Smooth muscle cell (in vitro differentiated cells): Measurements from ENCODE around the gene NHERF2. TPM values are rescaled to one million over a fixed set of nuclear protein-coding genes. Genes with fewer than 3 reads are reported as not detected.

Experiments
- DNase-seq: peaks from one replicate; lab custom pipeline; 2025; ENCODE audit not compliant: unreplicated experiment; lab: John Stamatoyannopoulos, UW
- H2AFZ ChIP-seq: fragments of 200-600 bp; sonication (generic); 2 replicates; pipeline ENCODE4 v1.6.0; 2016; ENCODE audit warnings: antibody characterized with exemption, low read depth, mild to moderate bottlenecking
- H3F3A ChIP-seq: fragments of 200-600 bp; sonication (generic); 2 replicates; pipeline ENCODE4 v1.6.0; 2017; ENCODE audit warnings: antibody characterized with exemption, low read depth
- H3K27ac ChIP-seq: fragments of 200-600 bp; sonication (generic); 2 replicates; pipeline ENCODE4 v1.5.1; 2016; ENCODE audit warnings: low read depth, mild to moderate bottlenecking
- H3K27me3 ChIP-seq: fragments of 200-600 bp; sonication (generic); 2 replicates; pipeline ENCODE4 v1.6.1; 2016; ENCODE audit warnings: low read depth, mild to moderate bottlenecking
- H3K36me3 ChIP-seq: fragments of 200-600 bp; sonication (generic); 2 replicates; pipeline ENCODE4 v1.5.1; 2016; ENCODE audit warnings: low read depth
- H3K4me1 ChIP-seq: fragments of 200-600 bp; sonication (generic); 2 replicates; pipeline ENCODE4 v1.5.1; 2016; ENCODE audit warnings: low read depth
- H3K4me2 ChIP-seq: fragments of 200-600 bp; sonication (generic); 2 replicates; pipeline ENCODE4 v1.6.0; 2016; ENCODE audit warnings: mild to moderate bottlenecking
- H3K4me3 ChIP-seq: fragments of 200-600 bp; sonication (generic); 2 replicates; pipeline ENCODE4 v1.5.1; 2016; ENCODE audit warnings: mild to moderate bottlenecking
- H3K79me2 ChIP-seq: fragments of 200-600 bp; sonication (generic); 2 replicates; pipeline ENCODE4 v1.6.0; 2016; ENCODE audit warnings: low read depth, mild to moderate bottlenecking
- H3K9ac ChIP-seq: fragments of 200-600 bp; sonication (generic); 2 replicates; pipeline ENCODE4 v1.6.0; 2016; ENCODE audit warnings: low read depth
- H3K9me3 ChIP-seq: fragments of 200-600 bp; sonication (generic); replicated peaks from 2 replicates; pipeline ENCODE4 v1.5.1; 2016; ENCODE audit warnings: low read depth
- H4K20me1 ChIP-seq: fragments of 200-600 bp; sonication (generic); 2 replicates; pipeline ENCODE4 v1.6.0; 2016; ENCODE audit warnings: low read depth
- WGBS: methylation state at CpG from one replicate; pipeline ENCODE4 v1.1.7; 2016; ENCODE audit warnings: low lambda C conversion rate; 5-methylcytosine and 5-hydroxymethylcytosine counted together
- polyA plus RNA-seq: library from polyadenylated mRNA; unstranded; fragments of >200 nt; fragmentation: Nextera tagmentation; extraction: Ambion mirVana; gene quantifications from 2 replicates; pipeline ENCODE4 v1.2.1, GENCODE V29; 2016
- total RNA-seq: library from RNA; depleted of rRNA; stranded (reverse); fragments of >200 nt; gene quantifications from 2 replicates; pipeline ENCODE4 v1.2.3, GENCODE V29; 2014
- TF ChIP-seq, protein P1 (sequence below): fragments of 200-600 bp; sonication (generic); IDR thresholded peaks from 2 replicates; pipeline ENCODE4 v1.5.1; 2017; ENCODE audit warnings: borderline replicate concordance, mild to moderate bottlenecking, antibody characterized with exemption; ENCODE audit not compliant: insufficient read depth, poor library complexity, severe bottlenecking

Gene NHERF2
- total and polyA plus RNA-seq, 2 experiments from 2014 or later = 14.4 to 40.2 TPM

DNA sequence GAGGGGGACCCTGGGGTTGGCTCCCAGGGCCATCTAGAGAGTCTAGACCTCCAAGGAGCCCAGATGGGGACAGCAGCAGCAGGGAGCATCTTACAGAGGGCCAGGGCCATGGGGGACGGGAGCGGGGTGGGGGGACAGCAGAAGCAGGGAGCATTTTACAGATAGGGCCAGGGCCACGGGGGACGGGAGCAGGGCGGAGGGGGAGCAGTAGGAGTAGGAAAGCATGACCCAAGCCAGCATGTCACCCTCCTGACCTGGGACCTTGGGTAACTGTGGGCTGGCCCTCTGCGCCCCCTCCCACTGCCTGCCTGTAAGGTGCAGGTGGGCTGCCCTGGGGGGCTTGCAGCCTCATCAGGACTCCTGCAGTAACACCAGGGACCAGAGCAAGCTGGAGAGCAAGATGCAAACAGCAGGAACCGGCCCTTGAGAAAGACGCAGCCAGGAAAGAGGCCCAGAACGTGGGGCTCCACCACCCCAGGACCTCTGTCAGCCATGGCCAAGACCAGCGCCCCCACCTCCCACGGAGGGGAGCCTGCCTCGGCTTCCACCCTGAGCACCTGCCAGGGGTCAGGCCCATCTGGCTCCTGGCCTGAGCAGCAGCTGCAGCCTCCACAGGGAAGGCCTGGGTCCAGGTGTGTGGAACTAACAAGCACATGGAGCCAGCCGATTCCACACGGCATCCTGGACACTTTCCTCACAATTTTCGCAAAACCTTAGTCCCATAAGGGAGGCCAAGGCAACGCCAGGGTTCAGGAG lies 19.4 kb upstream of the NHERF2 start:
- no peaks in the 10 kb centered on the region for H3K36me3 ChIP-seq
- peak overlapping the region; percentile 90 for H3K4me2 ChIP-seq
- no peaks in the 10 kb centered on the region for H3F3A ChIP-seq
- peaks cover 62% of the 10 kb centered on the region for H3K79me2 ChIP-seq
- TF ChIP-seq, protein P1, sequence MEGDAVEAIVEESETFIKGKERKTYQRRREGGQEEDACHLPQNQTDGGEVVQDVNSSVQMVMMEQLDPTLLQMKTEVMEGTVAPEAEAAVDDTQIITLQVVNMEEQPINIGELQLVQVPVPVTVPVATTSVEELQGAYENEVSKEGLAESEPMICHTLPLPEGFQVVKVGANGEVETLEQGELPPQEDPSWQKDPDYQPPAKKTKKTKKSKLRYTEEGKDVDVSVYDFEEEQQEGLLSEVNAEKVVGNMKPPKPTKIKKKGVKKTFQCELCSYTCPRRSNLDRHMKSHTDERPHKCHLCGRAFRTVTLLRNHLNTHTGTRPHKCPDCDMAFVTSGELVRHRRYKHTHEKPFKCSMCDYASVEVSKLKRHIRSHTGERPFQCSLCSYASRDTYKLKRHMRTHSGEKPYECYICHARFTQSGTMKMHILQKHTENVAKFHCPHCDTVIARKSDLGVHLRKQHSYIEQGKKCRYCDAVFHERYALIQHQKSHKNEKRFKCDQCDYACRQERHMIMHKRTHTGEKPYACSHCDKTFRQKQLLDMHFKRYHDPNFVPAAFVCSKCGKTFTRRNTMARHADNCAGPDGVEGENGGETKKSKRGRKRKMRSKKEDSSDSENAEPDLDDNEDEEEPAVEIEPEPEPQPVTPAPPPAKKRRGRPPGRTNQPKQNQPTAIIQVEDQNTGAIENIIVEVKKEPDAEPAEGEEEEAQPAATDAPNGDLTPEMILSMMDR = no peak
- no peak overlapping the region for H3K27ac ChIP-seq
- no peaks in the 10 kb centered on the region for H3K9me3 ChIP-seq
- H3K4me1 ChIP-seq = peaks cover 27% of the 10 kb centered on the region
- no peak overlapping the region for H2AFZ ChIP-seq
- H4K20me1 ChIP-seq = peaks cover 69% of the 10 kb centered on the region
- H3K27me3 ChIP-seq = no peaks in the 10 kb centered on the region
- H3K4me3 ChIP-seq = no peak overlapping the region
- H3K9ac ChIP-seq = no peak overlapping the region
- no peak for DNase-seq
- WGBS = 94% methylated on average over 14 of the region's 16 CpGs

DNA sequence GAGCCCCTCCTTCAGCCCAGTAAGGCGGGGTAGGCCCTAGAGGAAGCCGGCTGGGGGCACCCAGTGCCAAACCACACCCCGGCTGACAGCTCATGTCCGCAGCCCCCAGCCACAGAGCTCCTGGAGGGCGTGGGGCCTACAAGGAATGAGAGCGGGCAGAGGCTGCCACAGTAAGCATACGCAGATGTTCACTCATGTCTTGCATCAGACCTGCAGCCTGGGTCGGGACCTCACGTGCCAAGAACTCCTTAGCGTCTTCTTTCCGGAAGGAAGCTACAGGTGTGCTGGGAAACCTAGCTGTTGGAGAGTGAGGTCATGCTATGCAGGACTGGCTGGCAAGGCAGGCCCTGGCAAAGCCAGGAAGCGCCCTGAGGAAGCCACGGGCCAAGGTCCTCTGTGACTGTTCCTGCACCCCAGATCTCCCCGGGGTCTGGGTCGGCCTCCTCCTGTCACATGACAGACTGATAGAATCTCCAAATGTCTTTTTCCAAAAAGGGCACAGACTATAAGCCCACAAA lies 18.6 kb upstream of the NHERF2 start:
- H3K4me2 ChIP-seq = peak overlapping the region; percentile 90
- H3K4me1 ChIP-seq = peaks cover 27% of the 10 kb centered on the region
- TF ChIP-seq, protein P1 = no peak
- no peaks in the 10 kb centered on the region for H3K27me3 ChIP-seq
- peaks cover 62% of the 10 kb centered on the region for H4K20me1 ChIP-seq
- H3K36me3 ChIP-seq = no peaks in the 10 kb centered on the region
- no peaks in the 10 kb centered on the region for H3K9me3 ChIP-seq
- peak overlapping the region; percentile 88 for H3K9ac ChIP-seq
- no peak overlapping the region for H2AFZ ChIP-seq
- no peaks in the 10 kb centered on the region for H3F3A ChIP-seq
- WGBS = 84% methylated on average over 15 of the region's 15 CpGs
- peaks cover 62% of the 10 kb centered on the region for H3K79me2 ChIP-seq
- peak overlapping the region; percentile 98 for H3K4me3 ChIP-seq
- peak overlapping the region; percentile 79 for H3K27ac ChIP-seq
- DNase-seq = no peak

DNA sequence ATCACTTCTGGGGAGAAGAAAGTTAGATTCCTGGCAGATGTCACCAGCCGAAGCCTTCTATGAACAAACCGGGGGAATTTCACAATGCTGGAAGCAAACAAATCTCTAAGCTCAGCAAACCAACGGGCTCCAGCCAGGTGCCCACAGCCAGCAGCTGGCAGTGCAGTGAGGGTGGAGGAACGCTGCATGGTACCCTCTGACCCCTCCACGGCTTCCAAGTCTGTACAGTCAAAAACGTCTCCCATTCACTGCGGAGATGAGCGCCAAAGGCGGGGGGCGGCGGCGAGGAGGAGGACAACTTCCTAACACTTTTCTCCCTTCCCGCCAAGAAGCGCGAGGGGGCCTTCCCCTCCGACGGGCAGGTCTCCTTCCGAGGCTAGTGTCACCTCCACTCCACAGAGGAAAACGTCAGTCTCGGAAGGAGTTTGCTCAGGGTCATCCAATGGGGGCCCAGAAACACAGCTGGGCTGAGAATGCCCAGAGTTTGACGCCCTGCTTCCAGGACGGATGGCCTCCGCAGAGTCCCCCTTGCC lies 18.0 kb upstream of the NHERF2 start:
- H3K9ac ChIP-seq = peak overlapping the region; percentile 88
- no peak overlapping the region for H2AFZ ChIP-seq
- H3K27ac ChIP-seq = peak overlapping the region; percentile 79

More for the DNA sequence above, 18.0 kb upstream of the NHERF2 start:
- Histone ChIP-seq H3K4me2 (peak overlapping the region; percentile 90), H3F3A (no peaks in the 10 kb centered on the region), H3K27me3 (no peaks in the 10 kb centered on the region), H3K9me3 (no peaks in the 10 kb centered on the region), H3K4me1 (peaks cover 27% of the 10 kb centered on the region), H3K4me3 (peak overlapping the region; percentile 98), H3K79me2 (peaks cover 55% of the 10 kb centered on the region), H4K20me1 (peaks cover 56% of the 10 kb centered on the region), H3K36me3 (no peaks in the 10 kb centered on the region)
- TF ChIP-seq, protein P1 = no peak
- WGBS = 11% methylated on average over 23 of the region's 23 CpGs
- no peak for DNase-seq
